ENCODE results near the gene TTLL6.

TTLL6 gene

GRCh38 chr17:48728232-48729231, 88.5 kb downstream of the TTLL6 start, which contains the start of gene HOXB13:
Gene HOXB13, minus strand, starts transcription at chr17:48728750. Its CDS starts 157 bp downstream, at chr17:48728593.
- Histone ChIP-seq H3K4me3 (ENCODE audit: low read depth, low read length) (no peak within 1 kb of the TSS), H3K4me1 (no peaks in the 10 kb centered on the region), H3K36me3 (ENCODE audit: control insufficient read depth, insufficient read depth, low read length) (no peaks in the 10 kb centered on the region), H3K9me3 (ENCODE audit: control insufficient read depth, low read length) (no peaks in the 10 kb centered on the region), H3K79me2 (no peaks in the 10 kb centered on the region), H3K9ac (no peak within 1 kb of the TSS), H3K27me3 (ENCODE audit: control insufficient read depth, insufficient read depth, low read length) (peaks cover 41% of the 10 kb centered on the region), H3K27ac (no peak within 1 kb of the TSS), H3K4me2 (ENCODE audit: low read length) (no peak within 1 kb of the TSS), H2AFZ (no peak within 1 kb of the TSS)
- TF ChIP-seq, protein P1, sequence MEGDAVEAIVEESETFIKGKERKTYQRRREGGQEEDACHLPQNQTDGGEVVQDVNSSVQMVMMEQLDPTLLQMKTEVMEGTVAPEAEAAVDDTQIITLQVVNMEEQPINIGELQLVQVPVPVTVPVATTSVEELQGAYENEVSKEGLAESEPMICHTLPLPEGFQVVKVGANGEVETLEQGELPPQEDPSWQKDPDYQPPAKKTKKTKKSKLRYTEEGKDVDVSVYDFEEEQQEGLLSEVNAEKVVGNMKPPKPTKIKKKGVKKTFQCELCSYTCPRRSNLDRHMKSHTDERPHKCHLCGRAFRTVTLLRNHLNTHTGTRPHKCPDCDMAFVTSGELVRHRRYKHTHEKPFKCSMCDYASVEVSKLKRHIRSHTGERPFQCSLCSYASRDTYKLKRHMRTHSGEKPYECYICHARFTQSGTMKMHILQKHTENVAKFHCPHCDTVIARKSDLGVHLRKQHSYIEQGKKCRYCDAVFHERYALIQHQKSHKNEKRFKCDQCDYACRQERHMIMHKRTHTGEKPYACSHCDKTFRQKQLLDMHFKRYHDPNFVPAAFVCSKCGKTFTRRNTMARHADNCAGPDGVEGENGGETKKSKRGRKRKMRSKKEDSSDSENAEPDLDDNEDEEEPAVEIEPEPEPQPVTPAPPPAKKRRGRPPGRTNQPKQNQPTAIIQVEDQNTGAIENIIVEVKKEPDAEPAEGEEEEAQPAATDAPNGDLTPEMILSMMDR (IDR thresholded peaks at IDR 0.05), result no peak

DNA sequence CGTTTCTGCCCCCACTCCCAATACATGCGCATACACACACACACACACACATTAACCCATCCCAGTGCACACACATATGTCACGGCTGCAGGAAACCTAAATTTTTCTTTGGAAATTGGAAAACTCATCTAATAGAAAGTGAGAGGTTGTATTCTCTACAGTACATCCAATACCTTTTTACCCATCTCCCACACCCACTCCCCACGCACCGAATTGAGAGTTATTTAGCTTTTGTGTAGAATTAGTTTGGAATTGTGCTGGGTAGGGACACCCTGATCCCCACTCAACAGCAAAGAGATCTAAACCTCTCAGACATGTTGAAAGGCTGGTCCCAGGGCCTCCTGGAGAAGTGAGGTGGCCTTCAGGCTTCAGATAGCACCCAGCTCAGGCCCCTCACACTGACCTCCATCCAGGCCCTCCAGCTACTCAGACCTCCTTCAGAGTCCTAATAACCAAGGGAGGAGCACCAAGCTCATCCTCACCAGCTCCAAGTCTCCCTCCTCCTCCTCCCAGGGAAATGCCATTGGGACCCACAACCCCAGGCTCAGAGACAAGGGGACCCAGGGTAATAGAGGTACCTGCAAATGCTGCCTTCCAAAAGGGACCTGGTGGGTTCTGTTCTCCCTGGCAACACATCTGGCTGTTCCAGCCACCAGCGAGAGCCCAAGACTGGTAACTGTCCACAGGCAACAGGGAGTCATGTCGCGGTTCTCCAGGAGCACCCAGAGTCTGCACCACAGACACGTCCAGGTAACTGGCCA, 89.4 kb downstream of the TTLL6 start:
- no peaks in the 10 kb centered on the region for H3K4me1 ChIP-seq
- TF ChIP-seq, protein P1 (IDR thresholded peaks at IDR 0.05), result no peak
- no peak overlapping the region for H3K4me2 ChIP-seq (ENCODE audit: low read length)
- H3K27ac ChIP-seq, result no peak overlapping the region
- no peaks in the 10 kb centered on the region for H3K36me3 ChIP-seq (ENCODE audit: control insufficient read depth, insufficient read depth, low read length)
- H2AFZ ChIP-seq, result no peak overlapping the region
- no peaks in the 10 kb centered on the region for H3K9me3 ChIP-seq (ENCODE audit: control insufficient read depth, low read length)
- H3K4me3 ChIP-seq (ENCODE audit: low read depth, low read length), result no peak overlapping the region
- no peak overlapping the region for H3K9ac ChIP-seq
- no peaks in the 10 kb centered on the region for H3K79me2 ChIP-seq
- peaks cover 41% of the 10 kb centered on the region for H3K27me3 ChIP-seq (ENCODE audit: control insufficient read depth, insufficient read depth, low read length)

GRCh38 chr17:48726916-48727286, 90.1 kb downstream of the TTLL6 start:
- peaks cover 47% of the 10 kb centered on the region for H3K27me3 ChIP-seq (ENCODE audit: control insufficient read depth, insufficient read depth, low read length)
- H3K9ac ChIP-seq, result no peak overlapping the region

GRCh38 chr17:48726114-48726915, 90.7 kb downstream of the TTLL6 start:
- Histone ChIP-seq H3K79me2 (no peaks in the 10 kb centered on the region), H2AFZ (no peak overlapping the region), H3K27ac (no peak overlapping the region), H3K9ac (no peak overlapping the region), H3K4me1 (no peaks in the 10 kb centered on the region), H3K4me3 (ENCODE audit: low read depth, low read length) (no peak overlapping the region), H3K4me2 (ENCODE audit: low read length) (no peak overlapping the region), H3K27me3 (ENCODE audit: control insufficient read depth, insufficient read depth, low read length) (peaks cover 49% of the 10 kb centered on the region), H3K36me3 (ENCODE audit: control insufficient read depth, insufficient read depth, low read length) (no peaks in the 10 kb centered on the region), H3K9me3 (ENCODE audit: control insufficient read depth, low read length) (no peaks in the 10 kb centered on the region)
- TF ChIP-seq, protein P1 (IDR thresholded peaks at IDR 0.05), result no peak

More at GRCh38 chr17:48726916-48727286, 90.1 kb downstream of the TTLL6 start:
- Histone ChIP-seq H3K27ac (no peak overlapping the region), H2AFZ (no peak overlapping the region), H3K79me2 (no peaks in the 10 kb centered on the region), H3K4me3 (ENCODE audit: low read depth, low read length) (no peak overlapping the region), H3K4me2 (ENCODE audit: low read length) (no peak overlapping the region), H3K4me1 (no peaks in the 10 kb centered on the region), H3K36me3 (ENCODE audit: control insufficient read depth, insufficient read depth, low read length) (no peaks in the 10 kb centered on the region), H3K9me3 (ENCODE audit: control insufficient read depth, low read length) (no peaks in the 10 kb centered on the region)
- TF ChIP-seq, protein P1 (IDR thresholded peaks at IDR 0.05), result no peak
